Skeletal muscle satellite cell (primary cell): Measurements from ENCODE around the gene TRIP12.

ENCODE experiments used
- H3K27me3 ChIP-seq: 2 replicates; pipeline ENCODE4 v1.7.0; 2013; ENCODE audit warnings: low read length; ENCODE audit not compliant: control insufficient read depth, insufficient read depth
- H3K36me3 ChIP-seq: 2 replicates; pipeline ENCODE4 v1.7.0; 2013; ENCODE audit warnings: mild to moderate bottlenecking, control low read depth, low read length; ENCODE audit not compliant: insufficient read depth
- H3K4me1 ChIP-seq: 2 replicates; pipeline ENCODE4 v1.7.0; 2013; ENCODE audit warnings: low read length; ENCODE audit not compliant: control insufficient read depth, insufficient read depth
- H3K4me2 ChIP-seq: 2 replicates; pipeline ENCODE4 v1.7.0; 2013; ENCODE audit warnings: mild to moderate bottlenecking, low read length
- H3K4me3 ChIP-seq: 2 replicates; pipeline ENCODE4 v1.7.0; 2013; ENCODE audit warnings: low read length
- H3K9ac ChIP-seq: 2 replicates; pipeline ENCODE4 v1.7.0; 2013; ENCODE audit warnings: mild to moderate bottlenecking, low read depth, low read length, moderate library complexity
- H3K9me3 ChIP-seq: replicated peaks from 2 replicates; pipeline ENCODE4 v1.7.0; 2013; ENCODE audit warnings: mild to moderate bottlenecking, control low read depth, low read length

The TRIP12 gene

DNA sequence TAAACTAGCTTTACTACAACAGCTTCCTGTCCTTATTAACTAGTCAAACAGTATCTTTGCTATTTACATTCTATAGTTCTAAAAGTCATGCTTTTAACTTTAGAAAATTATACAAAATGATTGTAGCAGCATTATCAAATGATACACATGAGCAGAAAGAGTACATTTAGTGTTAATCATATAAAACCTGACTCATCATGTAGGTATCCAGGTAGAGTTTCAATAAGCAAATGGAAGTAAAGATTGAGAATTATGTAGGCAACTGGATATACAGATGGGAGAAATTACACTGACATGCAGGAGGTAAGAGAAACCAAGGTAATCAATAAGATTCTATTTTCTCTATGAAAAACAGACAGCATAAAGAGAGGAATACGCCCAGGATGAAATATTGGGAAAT is 33.8 kb downstream of the TRIP12 start:
- H3K27me3 ChIP-seq: no peaks in the 10 kb centered on the region
- peaks cover 6% of the 10 kb centered on the region for H3K36me3 ChIP-seq
- H3K9ac ChIP-seq: no peak overlapping the region
- no peak overlapping the region for H3K4me3 ChIP-seq
- no peaks in the 10 kb centered on the region for H3K9me3 ChIP-seq
- H3K4me2 ChIP-seq: no peak overlapping the region
- H3K4me1 ChIP-seq: peaks cover 6% of the 10 kb centered on the region

- no peaks in the 10 kb centered on the region for H3K27me3 ChIP-seq
- peaks cover 6% of the 10 kb centered on the region for H3K4me1 ChIP-seq
- H3K9ac ChIP-seq: no peak overlapping the region
- no peak overlapping the region for H3K4me3 ChIP-seq
- no peaks in the 10 kb centered on the region for H3K9me3 ChIP-seq
- H3K4me2 ChIP-seq: no peak overlapping the region
- peaks cover 5% of the 10 kb centered on the region for H3K36me3 ChIP-seq
Measured at GRCh38 chr2:229887441-229887840, 34.4 kb downstream of the TRIP12 start.

DNA sequence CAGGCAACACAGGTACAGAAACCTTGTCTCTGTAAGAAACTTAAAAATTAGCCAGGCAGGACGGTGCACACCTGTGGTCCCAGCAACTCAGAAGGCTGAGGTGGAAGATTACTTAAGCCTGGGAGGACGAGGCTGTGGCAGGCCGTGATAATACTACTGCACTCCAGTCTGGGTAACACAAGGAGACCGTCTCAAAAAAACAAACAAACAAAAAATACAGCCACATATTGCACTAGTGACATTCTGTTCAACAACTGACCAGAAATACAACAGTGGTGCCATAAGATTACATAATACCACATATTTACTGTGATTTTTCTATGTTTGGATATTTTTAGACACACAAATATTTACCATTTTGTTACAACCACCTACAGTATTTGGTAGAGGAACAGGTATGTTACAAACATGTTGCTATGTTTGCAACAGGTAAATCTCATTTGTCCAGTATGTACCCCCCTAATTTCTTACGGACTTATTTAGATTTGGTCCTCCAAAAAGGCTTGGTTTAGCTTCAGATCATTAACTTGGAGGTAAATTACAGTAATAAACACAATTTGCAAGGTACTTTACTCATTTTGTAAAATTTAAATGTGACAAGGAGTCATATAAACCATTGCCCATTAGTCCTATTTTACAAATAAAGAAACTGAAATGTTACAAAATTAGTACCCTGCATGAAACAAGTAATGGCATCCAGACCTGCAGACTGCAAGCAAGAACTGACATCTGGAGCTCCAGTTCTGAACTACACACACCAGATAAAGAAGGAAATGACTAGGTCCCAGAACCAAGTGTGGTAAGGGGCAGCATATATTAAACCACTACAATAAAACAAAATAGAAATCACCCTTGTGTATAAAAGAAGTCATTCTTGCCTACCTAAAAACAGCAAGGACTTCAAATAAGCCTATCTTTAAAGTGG is 36.8 kb downstream of the TRIP12 start:
- Histone ChIP-seq H3K4me2 (no peak overlapping the region), H3K4me3 (no peak overlapping the region), H3K27me3 (no peaks in the 10 kb centered on the region), H3K9me3 (no peaks in the 10 kb centered on the region), H3K4me1 (peaks cover 6% of the 10 kb centered on the region), H3K36me3 (peaks cover 5% of the 10 kb centered on the region), H3K9ac (no peak overlapping the region)

DNA sequence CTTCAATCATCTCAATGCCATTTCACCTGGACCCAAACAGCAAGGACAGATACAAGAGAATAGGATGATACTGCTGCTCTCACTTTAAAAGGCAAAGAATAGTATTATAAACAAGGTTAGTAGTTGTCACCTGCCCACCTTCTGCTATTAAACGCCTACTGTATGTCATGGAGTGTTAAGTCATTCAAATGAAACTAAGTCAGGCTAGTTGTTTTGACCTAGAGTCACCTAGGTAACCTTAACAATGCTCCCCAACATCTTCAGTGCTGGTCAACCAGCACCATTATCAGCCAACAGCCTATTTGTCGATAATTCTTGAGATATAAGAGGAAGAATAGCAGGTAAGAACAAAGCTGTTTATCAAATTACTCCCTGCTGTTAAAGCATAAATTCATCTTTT is 39.2 kb downstream of the TRIP12 start:
- Histone ChIP-seq H3K36me3 (peaks cover 24% of the 10 kb centered on the region), H3K27me3 (no peaks in the 10 kb centered on the region), H3K9me3 (no peaks in the 10 kb centered on the region), H3K9ac (no peak overlapping the region), H3K4me2 (no peak overlapping the region), H3K4me1 (no peaks in the 10 kb centered on the region), H3K4me3 (no peak overlapping the region)

- Histone ChIP-seq H3K36me3 (peaks cover 30% of the 10 kb centered on the region), H3K4me3 (no peak overlapping the region), H3K9me3 (no peaks in the 10 kb centered on the region), H3K27me3 (no peaks in the 10 kb centered on the region), H3K4me1 (no peaks in the 10 kb centered on the region), H3K9ac (no peak overlapping the region), H3K4me2 (no peak overlapping the region)
Measured at GRCh38 chr2:229880892-229881586, 40.8 kb downstream of the TRIP12 start.

DNA sequence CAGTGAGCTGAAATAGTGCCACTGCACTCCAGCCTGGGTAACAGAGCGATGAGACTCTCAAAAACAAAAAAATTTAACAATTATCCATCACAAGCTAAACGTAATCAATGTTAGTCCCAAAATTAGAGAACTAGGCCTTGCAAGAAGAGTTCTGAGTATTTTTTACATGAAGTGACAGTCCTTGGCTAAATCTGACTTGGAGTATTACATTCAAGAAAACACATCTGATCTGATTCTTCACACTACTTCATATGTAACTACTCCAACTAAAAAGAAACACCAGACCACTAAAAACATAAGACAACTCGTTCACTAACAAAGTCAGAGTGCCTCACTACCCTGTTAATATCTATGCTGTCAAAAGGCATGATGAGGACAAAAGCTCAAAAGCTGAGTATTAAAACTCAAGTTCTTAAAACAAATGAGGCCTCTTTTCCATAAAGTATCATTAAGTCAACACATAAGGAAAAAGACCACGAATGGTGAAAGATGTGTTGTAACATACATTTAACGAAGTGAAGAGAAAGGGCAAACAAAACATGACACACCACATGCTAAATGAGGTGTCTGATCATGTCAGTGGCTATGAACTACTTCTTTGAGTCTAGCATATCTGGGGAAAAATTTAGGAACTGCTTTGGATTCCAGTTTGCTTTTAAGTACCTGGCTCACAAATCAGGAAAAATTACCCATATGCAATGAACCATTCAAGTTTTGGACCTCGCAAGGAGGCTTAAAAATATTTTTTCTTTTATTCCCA is 42.4 kb downstream of the TRIP12 start:
- Histone ChIP-seq H3K36me3 (peaks cover 37% of the 10 kb centered on the region), H3K27me3 (no peaks in the 10 kb centered on the region), H3K4me3 (no peak overlapping the region), H3K9me3 (no peaks in the 10 kb centered on the region), H3K4me2 (no peak overlapping the region), H3K4me1 (no peaks in the 10 kb centered on the region), H3K9ac (no peak overlapping the region)

DNA sequence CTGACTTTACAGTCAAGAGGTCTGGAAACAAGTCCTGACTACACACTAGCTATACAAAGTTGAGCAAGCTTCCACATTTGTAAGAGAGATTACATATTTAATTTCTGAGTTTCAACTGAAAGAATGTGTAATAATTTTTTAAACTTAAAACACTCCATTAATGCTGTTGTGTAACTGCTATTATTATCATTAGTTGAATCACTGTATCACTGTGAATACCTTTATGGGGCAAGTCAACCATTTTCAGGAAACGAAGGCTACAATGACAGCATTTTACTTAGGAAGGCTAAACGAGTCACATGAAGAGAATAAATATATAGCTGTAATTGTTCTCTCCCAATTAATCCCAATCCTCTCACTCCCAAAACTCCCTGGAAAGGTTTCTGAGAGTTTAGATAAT is 46.3 kb downstream of the TRIP12 start:
- no peak overlapping the region for H3K4me3 ChIP-seq
- no peak overlapping the region for H3K9ac ChIP-seq
- H3K4me1 ChIP-seq: no peaks in the 10 kb centered on the region
- no peaks in the 10 kb centered on the region for H3K27me3 ChIP-seq
- no peaks in the 10 kb centered on the region for H3K9me3 ChIP-seq
- H3K4me2 ChIP-seq: no peak overlapping the region
- peaks cover 41% of the 10 kb centered on the region for H3K36me3 ChIP-seq

DNA sequence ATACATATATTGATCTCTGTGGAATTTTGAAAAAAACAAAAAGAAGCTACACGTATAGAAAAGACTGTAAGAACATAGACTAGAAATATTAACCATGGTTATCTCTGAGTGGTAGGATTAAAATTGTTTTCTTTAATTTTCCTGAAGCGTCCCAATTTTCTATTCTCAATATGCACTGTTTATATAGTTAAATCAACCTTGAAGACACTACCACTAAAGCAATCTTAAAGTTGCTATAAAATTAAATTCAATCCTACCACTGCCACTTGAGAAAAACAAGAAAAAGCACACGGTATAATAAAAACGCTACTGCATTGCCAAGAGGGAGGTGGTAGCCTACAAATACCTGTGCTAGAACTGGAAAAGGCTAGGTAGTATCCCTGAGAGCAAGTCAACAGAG is 47.2 kb downstream of the TRIP12 start:
- Histone ChIP-seq H3K27me3 (no peaks in the 10 kb centered on the region), H3K4me3 (no peak overlapping the region), H3K9ac (no peak overlapping the region), H3K4me2 (no peak overlapping the region), H3K4me1 (no peaks in the 10 kb centered on the region), H3K36me3 (peaks cover 38% of the 10 kb centered on the region), H3K9me3 (no peaks in the 10 kb centered on the region)

GRCh38 chr2:229873123-229873581 is 48.7 kb downstream of the TRIP12 start:
- Histone ChIP-seq H3K9ac (no peak overlapping the region), H3K9me3 (no peaks in the 10 kb centered on the region), H3K4me3 (no peak overlapping the region), H3K36me3 (peaks cover 37% of the 10 kb centered on the region), H3K4me1 (no peaks in the 10 kb centered on the region), H3K27me3 (no peaks in the 10 kb centered on the region), H3K4me2 (no peak overlapping the region)

- H3K9me3 ChIP-seq: no peaks in the 10 kb centered on the region
- peaks cover 25% of the 10 kb centered on the region for H3K36me3 ChIP-seq
- H3K4me2 ChIP-seq: no peak overlapping the region
- H3K27me3 ChIP-seq: no peaks in the 10 kb centered on the region
- H3K4me1 ChIP-seq: no peaks in the 10 kb centered on the region
- no peak overlapping the region for H3K4me3 ChIP-seq
- H3K9ac ChIP-seq: no peak overlapping the region
Measured at GRCh38 chr2:229870903-229871656, 50.7 kb downstream of the TRIP12 start.

- Histone ChIP-seq H3K27me3 (no peaks in the 10 kb centered on the region), H3K9me3 (no peaks in the 10 kb centered on the region), H3K36me3 (peaks cover 18% of the 10 kb centered on the region), H3K4me2 (no peak overlapping the region), H3K9ac (no peak overlapping the region), H3K4me3 (no peak overlapping the region), H3K4me1 (no peaks in the 10 kb centered on the region)
Measured at GRCh38 chr2:229869226-229869625, 52.6 kb downstream of the TRIP12 start.
